ENCODE data around the gene EIF5B. TPM values are rescaled to one million over a fixed set of nuclear protein-coding genes. Genes with fewer than 3 reads are reported as not detected.

EIF5B gene
- polyA plus RNA-seq, 1 donor from 2014 or later, result 8.0 TPM

DNA sequence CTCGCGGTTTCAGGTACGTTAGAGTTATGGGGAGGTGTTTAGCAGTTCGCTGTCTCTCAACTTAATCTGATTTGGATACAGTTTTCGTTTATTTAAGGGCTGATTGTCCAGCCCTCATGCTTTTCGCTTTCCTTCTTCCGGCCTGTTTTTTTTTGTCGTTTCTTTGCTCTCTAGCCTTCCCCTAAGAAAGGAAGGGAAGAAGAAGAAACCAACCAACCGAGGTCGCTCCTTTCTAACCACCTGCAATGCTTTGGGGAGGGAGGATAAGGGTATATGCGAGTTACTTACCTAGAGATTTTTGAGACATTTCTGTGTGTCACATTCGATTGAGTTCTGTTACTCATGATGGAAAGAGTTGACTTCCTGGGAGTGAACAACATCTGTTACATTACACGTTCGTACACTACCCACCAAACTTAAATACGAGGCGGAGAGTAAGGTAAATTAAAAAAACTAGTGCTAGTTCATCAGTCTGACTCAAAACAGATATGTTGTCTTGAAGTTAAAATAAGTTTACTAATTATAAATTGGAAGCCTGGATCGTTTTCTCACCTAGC, 918 bp downstream of the EIF5B start:
- Histone ChIP-seq H3K27me3 (ENCODE audit: insufficient read depth, low read depth, low read length) (no peaks in the 10 kb centered on the region), H2AFZ (ENCODE audit: low read depth, low read length) (no peak overlapping the region), H3K4me3 (ENCODE audit: low read length) (peak overlapping the region; percentile 96), H3K9me2 (ENCODE audit: insufficient read depth, low read length) (no peaks in the 10 kb centered on the region), H3F3A (ENCODE audit: insufficient read depth, low read length, poor library complexity, severe bottlenecking) (peaks cover 3% of the 10 kb centered on the region), H3K4me2 (ENCODE audit: low read length) (peak overlapping the region; percentile 40), H3K27ac (ENCODE audit: low read length) (peak overlapping the region; percentile 83), H4K20me1 (ENCODE audit: insufficient read depth) (no peaks in the 10 kb centered on the region), H3K36me3 (ENCODE audit: insufficient read depth, low read length) (no peaks in the 10 kb centered on the region), H3K9ac (ENCODE audit: low read length) (peak overlapping the region; percentile 66), H3K9me3 (ENCODE audit: low read length) (no peaks in the 10 kb centered on the region), H3K79me2 (replicated peaks; ENCODE audit: insufficient read depth, low read length) (peaks cover 56% of the 10 kb centered on the region)
- TF ChIP-seq SMC3 (conservative IDR thresholded peaks at IDR 0.05; ENCODE audit: poor library complexity) (no peak), RAD21 (conservative IDR thresholded peaks at IDR 0.05) (no peak), MXI1 (conservative IDR thresholded peaks at IDR 0.05; ENCODE audit: poor library complexity, severe bottlenecking) (no peak), POLR2AphosphoS5 (IDR thresholded peaks at IDR 0.05) (no peak), EP300 (conservative IDR thresholded peaks at IDR 0.05; ENCODE audit: poor library complexity, severe bottlenecking) (no peak), TAF1 (IDR thresholded peaks at IDR 0.05; ENCODE audit: low read depth) (no peak), EZH2 (IDR thresholded peaks at IDR 0.05; ENCODE audit: borderline replicate concordance, insufficient read depth, low read length, poor library complexity, severe bottlenecking) (no peak)
- TF ChIP-seq, protein P1, sequence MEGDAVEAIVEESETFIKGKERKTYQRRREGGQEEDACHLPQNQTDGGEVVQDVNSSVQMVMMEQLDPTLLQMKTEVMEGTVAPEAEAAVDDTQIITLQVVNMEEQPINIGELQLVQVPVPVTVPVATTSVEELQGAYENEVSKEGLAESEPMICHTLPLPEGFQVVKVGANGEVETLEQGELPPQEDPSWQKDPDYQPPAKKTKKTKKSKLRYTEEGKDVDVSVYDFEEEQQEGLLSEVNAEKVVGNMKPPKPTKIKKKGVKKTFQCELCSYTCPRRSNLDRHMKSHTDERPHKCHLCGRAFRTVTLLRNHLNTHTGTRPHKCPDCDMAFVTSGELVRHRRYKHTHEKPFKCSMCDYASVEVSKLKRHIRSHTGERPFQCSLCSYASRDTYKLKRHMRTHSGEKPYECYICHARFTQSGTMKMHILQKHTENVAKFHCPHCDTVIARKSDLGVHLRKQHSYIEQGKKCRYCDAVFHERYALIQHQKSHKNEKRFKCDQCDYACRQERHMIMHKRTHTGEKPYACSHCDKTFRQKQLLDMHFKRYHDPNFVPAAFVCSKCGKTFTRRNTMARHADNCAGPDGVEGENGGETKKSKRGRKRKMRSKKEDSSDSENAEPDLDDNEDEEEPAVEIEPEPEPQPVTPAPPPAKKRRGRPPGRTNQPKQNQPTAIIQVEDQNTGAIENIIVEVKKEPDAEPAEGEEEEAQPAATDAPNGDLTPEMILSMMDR (IDR thresholded peaks at IDR 0.05; ENCODE audit: poor library complexity, severe bottlenecking), result no peak
- TF ChIP-seq, protein P2, sequence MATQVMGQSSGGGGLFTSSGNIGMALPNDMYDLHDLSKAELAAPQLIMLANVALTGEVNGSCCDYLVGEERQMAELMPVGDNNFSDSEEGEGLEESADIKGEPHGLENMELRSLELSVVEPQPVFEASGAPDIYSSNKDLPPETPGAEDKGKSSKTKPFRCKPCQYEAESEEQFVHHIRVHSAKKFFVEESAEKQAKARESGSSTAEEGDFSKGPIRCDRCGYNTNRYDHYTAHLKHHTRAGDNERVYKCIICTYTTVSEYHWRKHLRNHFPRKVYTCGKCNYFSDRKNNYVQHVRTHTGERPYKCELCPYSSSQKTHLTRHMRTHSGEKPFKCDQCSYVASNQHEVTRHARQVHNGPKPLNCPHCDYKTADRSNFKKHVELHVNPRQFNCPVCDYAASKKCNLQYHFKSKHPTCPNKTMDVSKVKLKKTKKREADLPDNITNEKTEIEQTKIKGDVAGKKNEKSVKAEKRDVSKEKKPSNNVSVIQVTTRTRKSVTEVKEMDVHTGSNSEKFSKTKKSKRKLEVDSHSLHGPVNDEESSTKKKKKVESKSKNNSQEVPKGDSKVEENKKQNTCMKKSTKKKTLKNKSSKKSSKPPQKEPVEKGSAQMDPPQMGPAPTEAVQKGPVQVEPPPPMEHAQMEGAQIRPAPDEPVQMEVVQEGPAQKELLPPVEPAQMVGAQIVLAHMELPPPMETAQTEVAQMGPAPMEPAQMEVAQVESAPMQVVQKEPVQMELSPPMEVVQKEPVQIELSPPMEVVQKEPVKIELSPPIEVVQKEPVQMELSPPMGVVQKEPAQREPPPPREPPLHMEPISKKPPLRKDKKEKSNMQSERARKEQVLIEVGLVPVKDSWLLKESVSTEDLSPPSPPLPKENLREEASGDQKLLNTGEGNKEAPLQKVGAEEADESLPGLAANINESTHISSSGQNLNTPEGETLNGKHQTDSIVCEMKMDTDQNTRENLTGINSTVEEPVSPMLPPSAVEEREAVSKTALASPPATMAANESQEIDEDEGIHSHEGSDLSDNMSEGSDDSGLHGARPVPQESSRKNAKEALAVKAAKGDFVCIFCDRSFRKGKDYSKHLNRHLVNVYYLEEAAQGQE (IDR thresholded peaks at IDR 0.05; ENCODE audit: borderline replicate concordance), result no peak

DNA sequence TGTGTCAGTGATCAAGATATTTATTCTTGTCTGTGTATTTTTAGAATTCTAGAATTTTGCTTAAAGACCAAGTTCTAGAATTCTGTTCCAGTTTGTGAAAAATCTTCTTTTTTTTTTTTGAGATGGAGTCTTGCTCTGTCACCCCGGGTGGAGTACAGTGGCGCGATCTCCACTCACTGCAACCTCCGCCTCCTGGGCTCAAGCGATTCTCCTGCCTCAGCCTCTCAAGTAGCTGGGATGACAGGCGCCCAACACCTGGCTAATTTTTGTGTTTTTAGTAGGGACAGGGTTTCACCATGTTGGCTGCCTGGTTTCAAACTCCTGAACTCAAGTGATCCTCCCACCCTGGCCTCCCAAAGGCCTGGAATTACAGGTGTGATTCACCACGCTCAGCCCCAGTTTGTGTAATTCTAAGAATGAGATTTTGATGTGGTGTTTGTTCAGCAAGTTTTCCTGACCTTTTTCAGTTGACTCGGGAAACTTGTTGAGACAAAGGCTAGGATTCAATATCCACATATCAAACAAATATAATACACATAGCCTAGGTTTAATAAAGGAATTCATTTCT, 3.6 kb downstream of the EIF5B start:
- no peak overlapping the region for H3K4me3 ChIP-seq (ENCODE audit: low read length)
- no peak overlapping the region for H3K9ac ChIP-seq (ENCODE audit: low read length)
- no peak overlapping the region for H3K4me2 ChIP-seq (ENCODE audit: low read length)
- no peak overlapping the region for H2AFZ ChIP-seq (ENCODE audit: low read depth, low read length)
- no peaks in the 10 kb centered on the region for H3K9me2 ChIP-seq (ENCODE audit: insufficient read depth, low read length)
- TF ChIP-seq SMC3 (conservative IDR thresholded peaks at IDR 0.05; ENCODE audit: poor library complexity) (no peak), TAF1 (IDR thresholded peaks at IDR 0.05; ENCODE audit: low read depth) (no peak), EZH2 (IDR thresholded peaks at IDR 0.05; ENCODE audit: borderline replicate concordance, insufficient read depth, low read length, poor library complexity, severe bottlenecking) (no peak), EP300 (conservative IDR thresholded peaks at IDR 0.05; ENCODE audit: poor library complexity, severe bottlenecking) (no peak), POLR2AphosphoS5 (IDR thresholded peaks at IDR 0.05) (no peak), MXI1 (conservative IDR thresholded peaks at IDR 0.05; ENCODE audit: poor library complexity, severe bottlenecking) (no peak)
- TF ChIP-seq, protein P1 (IDR thresholded peaks at IDR 0.05; ENCODE audit: poor library complexity, severe bottlenecking), result no peak
- H3K27ac ChIP-seq (ENCODE audit: low read length), result no peak overlapping the region
- peaks cover 3% of the 10 kb centered on the region for H3F3A ChIP-seq (ENCODE audit: insufficient read depth, low read length, poor library complexity, severe bottlenecking)
- no peaks in the 10 kb centered on the region for H3K27me3 ChIP-seq (ENCODE audit: insufficient read depth, low read depth, low read length)
- peaks cover 48% of the 10 kb centered on the region for H3K79me2 ChIP-seq (replicated peaks; ENCODE audit: insufficient read depth, low read length)
- no peaks in the 10 kb centered on the region for H3K36me3 ChIP-seq (ENCODE audit: insufficient read depth, low read length)
- no peaks in the 10 kb centered on the region for H3K9me3 ChIP-seq (ENCODE audit: low read length)
- H4K20me1 ChIP-seq (ENCODE audit: insufficient read depth), result no peaks in the 10 kb centered on the region
